NCI-H446 treated with DMSO at 0.1 percent for 48 hours (cell line): ENCODE data around the gene TTC28.
"Not testable (repeated sequence)": the region's sequence is repeated elsewhere in the genome, so short reads cannot be mapped to it uniquely, and the experiment has no call there.

Experiments
- DNase-seq: peaks from one replicate; lab custom pipeline; 2025; lab: John Stamatoyannopoulos, UW

The TTC28 gene

GRCh38 chr22:28557184-28557583, 122.5 kb downstream of the TTC28 start:
- DNase-seq: no peak

GRCh38 chr22:28553108-28553866, 126.4 kb downstream of the TTC28 start:
- not testable (repeated sequence) for DNase-seq

- DNase-seq: peak; percentile 93
Observed at GRCh38 chr22:28548406-28548805, 131.2 kb downstream of the TTC28 start.

GRCh38 chr22:28547132-28547842, 132.4 kb downstream of the TTC28 start:
- peak; percentile 49 for DNase-seq

- no peak for DNase-seq
Observed at GRCh38 chr22:28544431-28544868, 135.2 kb downstream of the TTC28 start.

GRCh38 chr22:28542980-28543621, 136.5 kb downstream of the TTC28 start:
- DNase-seq: no peak

- no peak for DNase-seq
Observed at GRCh38 chr22:28541137-28541536, 138.5 kb downstream of the TTC28 start.

GRCh38 chr22:28538922-28539321, 140.7 kb downstream of the TTC28 start:
- DNase-seq: no peak

- not testable (repeated sequence) for DNase-seq
Observed at GRCh38 chr22:28530565-28530964, 149.1 kb downstream of the TTC28 start.

- not testable (repeated sequence) for DNase-seq
Observed at GRCh38 chr22:28529144-28529543, 150.5 kb downstream of the TTC28 start.

- DNase-seq: no peak
Observed at GRCh38 chr22:28521451-28521850, 158.2 kb downstream of the TTC28 start.

GRCh38 chr22:28514321-28514821, 165.3 kb downstream of the TTC28 start:
- peak; percentile 48 for DNase-seq

- DNase-seq: not testable (repeated sequence)
Observed at GRCh38 chr22:28512387-28512786, 167.3 kb downstream of the TTC28 start.

GRCh38 chr22:28507896-28508295, 171.7 kb downstream of the TTC28 start:
- DNase-seq: no peak

- DNase-seq: no peak
Observed at GRCh38 chr22:28506150-28506535, 173.5 kb downstream of the TTC28 start.

GRCh38 chr22:28505416-28506149, 174.1 kb downstream of the TTC28 start:
- DNase-seq: peak; percentile 26

GRCh38 chr22:28500006-28500405, 179.6 kb downstream of the TTC28 start:
- no peak for DNase-seq

- DNase-seq: no peak
Observed at GRCh38 chr22:28498044-28498443, 181.6 kb downstream of the TTC28 start.

GRCh38 chr22:28497188-28497587, 182.5 kb downstream of the TTC28 start:
- DNase-seq: no peak

- not testable (repeated sequence) for DNase-seq
Observed at GRCh38 chr22:28491289-28491688, 188.4 kb downstream of the TTC28 start.

GRCh38 chr22:28488825-28489224, 190.8 kb downstream of the TTC28 start:
- DNase-seq: no peak

- DNase-seq: no peak
Observed at GRCh38 chr22:28484662-28485061, 195.0 kb downstream of the TTC28 start.
